DMS153 treated with DMSO at 0.1 percent for 48 hours (cell line): ENCODE results near the gene GOLGA6L10.
"Not testable (repeated sequence)": the region's sequence is repeated elsewhere in the genome, so short reads cannot be mapped to it uniquely, and the experiment has no call there.

ENCODE experiments used
- DNase-seq: peaks from one replicate; lab custom pipeline; 2025; ENCODE audit not compliant: unreplicated experiment; lab: John Stamatoyannopoulos, UW

GOLGA6L10 gene

GRCh38 chr15:82349375-82349774 lies at the start of gene GOLGA6L10:
GOLGA6L10 (minus strand) TSS chr15:82349475; CDS start chr15:82349375, 100 bp downstream.
- DNase-seq: not testable (repeated sequence)

- no peak for DNase-seq
Observed at GRCh38 chr15:82398785-82399184, 49.5 kb upstream of the GOLGA6L10 start.

GRCh38 chr15:82397817-82398216 lies 48.5 kb upstream of the GOLGA6L10 start:
- DNase-seq: no peak

GRCh38 chr15:82395788-82396187 lies 46.5 kb upstream of the GOLGA6L10 start:
- DNase-seq: not testable (repeated sequence)

GRCh38 chr15:82393671-82394070 lies 44.4 kb upstream of the GOLGA6L10 start:
- no peak for DNase-seq

- DNase-seq: not testable (repeated sequence)
Observed at GRCh38 chr15:82392077-82392476, 42.8 kb upstream of the GOLGA6L10 start.

GRCh38 chr15:82390152-82390551 lies 40.9 kb upstream of the GOLGA6L10 start:
- not testable (repeated sequence) for DNase-seq

GRCh38 chr15:82387209-82387608 lies 37.9 kb upstream of the GOLGA6L10 start:
- not testable (repeated sequence) for DNase-seq

- DNase-seq: not testable (repeated sequence)
Observed at GRCh38 chr15:82381330-82381955, 32.2 kb upstream of the GOLGA6L10 start.

GRCh38 chr15:82379552-82379951 lies 30.3 kb upstream of the GOLGA6L10 start:
- not testable (repeated sequence) for DNase-seq

GRCh38 chr15:82373661-82374060 lies 24.4 kb upstream of the GOLGA6L10 start:
- DNase-seq: not testable (repeated sequence)

GRCh38 chr15:82371656-82372055 lies 22.4 kb upstream of the GOLGA6L10 start:
- no peak for DNase-seq

GRCh38 chr15:82367790-82368189 lies 18.5 kb upstream of the GOLGA6L10 start:
- DNase-seq: not testable (repeated sequence)

GRCh38 chr15:82365692-82366323 lies 16.5 kb upstream of the GOLGA6L10 start:
- DNase-seq: not testable (repeated sequence)

GRCh38 chr15:82364548-82364947 lies 15.3 kb upstream of the GOLGA6L10 start:
- DNase-seq: not testable (repeated sequence)

- not testable (repeated sequence) for DNase-seq
Observed at GRCh38 chr15:82362790-82363189, 13.5 kb upstream of the GOLGA6L10 start.

GRCh38 chr15:82360618-82361017 lies 11.3 kb upstream of the GOLGA6L10 start:
- not testable (repeated sequence) for DNase-seq

- not testable (repeated sequence) for DNase-seq
Observed at GRCh38 chr15:82355055-82355454, 5.8 kb upstream of the GOLGA6L10 start.

- DNase-seq: not testable (repeated sequence)
Observed at GRCh38 chr15:82354546-82354945, 5.3 kb upstream of the GOLGA6L10 start.

GRCh38 chr15:82347645-82348044 lies 1.6 kb downstream of the GOLGA6L10 start:
- DNase-seq: not testable (repeated sequence)

GRCh38 chr15:82345176-82345575 lies 4.1 kb downstream of the GOLGA6L10 start:
- DNase-seq: not testable (repeated sequence)

GRCh38 chr15:82344421-82344820 lies 4.9 kb downstream of the GOLGA6L10 start:
- not testable (repeated sequence) for DNase-seq
